SH-SY5Y (cell line): ENCODE measurements around the gene FAM149A.

Experiments used
- GATA2 ChIP-seq: IDR thresholded peaks from 2 replicates; pipeline ENCODE4 v1.6.1; 2011; ENCODE audit warnings: mild to moderate bottlenecking, low read depth, low read length
- GATA3 ChIP-seq: IDR thresholded peaks from 2 replicates; pipeline ENCODE4 v1.6.1; 2011; ENCODE audit warnings: low read depth, mild to moderate bottlenecking, low read length, moderate library complexity

- TF ChIP-seq GATA3 (no peak), GATA2 (no peak)
Measured at GRCh38 chr4:186096681-186097165, 7.8 kb upstream of the FAM149A start.
